Stimulated activated CD8-positive, alpha-beta memory T cell treated with anti-CD3 and anti-CD28 coated beads, Interleukin-4, amount 100 ng/mL, for 1 hour (primary cell): ENCODE results near the gene FBRSL1.

Experiments used
- DNase-seq, 2 donors: peaks; one replicate each; pipeline ENCODE4 v3.0.0-alpha.2; 2020; ENCODE audit warnings: low read depth in 2 of 2, low spot score in 1 of 2

Gene FBRSL1

DNA sequence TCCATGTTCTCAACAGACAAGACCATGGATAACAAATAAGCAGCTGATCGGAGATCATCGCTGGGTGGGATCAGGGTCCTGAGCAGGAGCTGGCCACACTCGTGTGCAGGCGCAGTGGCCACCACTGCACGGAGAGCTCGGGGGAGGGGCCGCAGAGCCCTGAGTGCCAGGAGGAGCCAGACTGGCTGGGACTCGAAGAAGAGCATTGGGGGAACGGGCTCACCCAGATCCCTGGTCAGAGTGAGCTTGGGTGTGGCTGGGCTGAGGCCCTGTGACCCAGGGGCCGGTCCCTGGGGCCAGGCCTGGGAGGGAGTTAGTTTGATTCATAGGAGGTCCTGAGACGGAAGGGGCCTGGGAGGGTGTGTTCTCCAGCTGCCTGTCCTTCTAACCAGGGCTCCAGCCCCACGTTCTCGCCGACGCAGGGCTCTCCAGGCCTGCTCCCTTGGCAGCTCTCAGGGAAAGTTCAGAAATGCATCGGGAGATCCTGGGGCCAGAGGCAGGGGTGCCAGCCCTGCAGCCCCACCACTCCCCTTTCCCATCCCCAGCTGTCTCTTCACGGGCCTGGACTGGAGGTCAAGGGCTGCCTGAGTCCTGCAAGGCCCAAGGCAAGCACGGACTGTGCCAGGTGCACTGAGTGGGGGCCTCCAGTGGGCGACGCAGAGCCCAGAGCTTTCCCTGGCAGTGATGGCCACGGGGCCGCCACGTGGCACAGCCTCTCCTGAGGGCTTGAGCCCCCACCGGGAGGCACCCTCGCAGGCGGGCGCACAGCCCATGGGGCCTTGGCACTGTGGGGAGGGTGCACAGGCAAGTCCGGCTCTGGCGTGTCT lies 48.1 kb downstream of the FBRSL1 start:
- DNase-seq, result no peak

DNA sequence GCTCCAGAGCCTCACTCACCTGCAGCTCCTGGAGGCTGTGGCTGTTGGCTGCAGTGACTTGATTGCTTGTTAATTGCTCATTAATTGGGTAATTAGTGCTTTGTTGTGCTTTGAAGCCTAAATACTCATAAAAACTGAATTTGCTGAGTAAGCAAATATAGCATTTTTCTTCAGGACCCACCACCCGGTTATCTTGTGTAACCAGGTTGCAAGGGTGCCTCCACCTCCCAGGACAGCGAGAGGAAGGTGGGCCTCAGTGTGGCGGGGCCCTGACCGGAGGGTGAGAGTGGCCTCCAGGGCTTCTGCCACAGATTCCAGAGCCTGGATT lies 48.7 kb downstream of the FBRSL1 start:
- no peak for DNase-seq

DNA sequence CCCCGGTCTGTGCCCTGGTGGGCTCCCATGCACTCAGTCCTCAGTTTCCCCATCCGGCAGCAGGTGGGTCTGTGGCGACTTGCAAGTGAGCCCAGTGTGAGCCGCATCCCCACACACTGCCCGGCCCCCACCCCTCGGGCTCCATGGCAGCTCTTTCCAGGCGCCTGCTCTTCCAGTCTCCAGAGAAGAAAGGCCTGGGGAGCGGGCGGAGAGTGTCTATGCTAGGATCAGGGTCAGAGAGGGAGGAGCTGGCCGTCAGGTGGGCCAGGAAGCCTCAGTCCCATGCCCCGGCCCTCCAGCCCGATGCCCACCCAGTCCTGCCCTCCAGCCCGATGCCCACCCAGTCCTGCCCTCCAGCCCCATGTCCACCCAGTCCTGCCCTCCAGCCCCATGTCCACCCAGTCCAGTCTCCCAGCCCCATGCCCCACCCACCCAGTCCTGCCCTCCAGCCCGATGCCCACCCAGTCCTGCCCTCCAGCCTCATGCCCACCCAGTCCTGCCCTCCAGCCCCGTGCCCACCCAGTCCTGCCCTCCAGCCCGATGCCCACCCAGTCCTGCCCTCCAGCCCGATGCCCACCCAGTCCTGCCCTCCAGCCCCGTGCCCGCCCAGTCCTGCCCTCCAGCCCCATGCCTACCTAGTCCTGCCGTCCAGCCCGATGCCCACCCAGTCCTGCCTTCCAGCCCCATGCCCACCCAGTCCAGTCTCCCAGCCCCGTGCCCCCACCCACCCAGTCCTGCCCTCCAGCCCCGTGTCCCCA lies 49.2 kb downstream of the FBRSL1 start:
- no peak for DNase-seq

DNA sequence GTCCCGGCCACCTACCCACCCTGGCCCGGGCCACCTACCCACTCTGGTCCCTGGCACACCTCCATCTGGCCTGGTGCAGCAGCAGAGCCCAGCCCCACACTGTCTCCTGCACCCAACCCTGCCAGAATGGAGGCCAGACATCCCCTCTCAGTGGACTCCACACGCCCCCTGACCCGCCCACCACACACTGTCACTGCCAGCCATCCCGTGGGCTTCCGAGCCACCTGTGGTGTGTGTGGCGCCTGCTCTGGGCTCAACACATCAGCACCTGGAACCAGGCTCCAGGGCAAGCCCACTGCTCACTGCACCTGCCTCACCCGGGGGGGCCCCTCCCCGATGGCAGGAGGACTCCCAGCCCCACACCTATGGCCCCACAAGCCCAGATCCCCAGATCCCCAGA lies 50.5 kb downstream of the FBRSL1 start:
- no peak for DNase-seq

DNA sequence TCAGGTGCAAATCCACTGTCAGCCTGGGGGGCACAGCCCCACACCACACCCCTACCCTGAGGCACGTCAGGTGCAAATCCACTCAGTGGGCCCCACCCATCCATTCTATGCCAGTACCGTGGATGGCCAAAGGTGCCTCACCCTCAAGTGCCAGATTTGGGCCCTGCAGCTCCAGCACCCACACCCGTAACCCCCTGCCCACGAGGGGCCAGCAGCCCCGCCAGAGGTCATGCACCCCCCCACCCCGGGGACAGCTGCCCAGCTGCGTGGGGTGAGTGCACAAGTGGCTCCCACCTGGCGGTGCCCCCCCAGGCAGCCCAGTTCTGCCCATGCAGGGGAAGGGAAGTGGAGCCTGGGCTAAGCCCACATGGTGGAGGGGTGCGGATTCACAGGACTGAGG lies 51.2 kb downstream of the FBRSL1 start:
- DNase-seq, result no peak

DNA sequence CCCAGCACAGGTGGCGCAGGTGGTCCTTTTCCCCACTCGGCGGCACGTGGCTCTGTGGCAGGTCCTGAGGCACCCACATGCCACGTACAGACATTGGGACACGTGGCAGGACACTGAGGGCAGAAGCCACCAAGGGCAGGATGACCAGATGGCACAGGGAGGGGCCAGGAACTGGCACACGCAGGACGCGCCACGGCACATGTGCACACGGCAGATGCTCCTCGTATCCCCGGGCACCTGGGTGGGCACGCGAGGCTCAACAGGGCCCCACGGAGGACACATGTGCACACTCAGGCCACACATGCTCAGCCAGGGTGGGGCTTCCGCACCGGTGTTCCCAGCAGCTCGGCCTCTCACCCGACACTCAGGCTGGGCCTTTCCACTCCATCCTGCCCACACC lies 52.0 kb downstream of the FBRSL1 start:
- DNase-seq, result no peak

DNA sequence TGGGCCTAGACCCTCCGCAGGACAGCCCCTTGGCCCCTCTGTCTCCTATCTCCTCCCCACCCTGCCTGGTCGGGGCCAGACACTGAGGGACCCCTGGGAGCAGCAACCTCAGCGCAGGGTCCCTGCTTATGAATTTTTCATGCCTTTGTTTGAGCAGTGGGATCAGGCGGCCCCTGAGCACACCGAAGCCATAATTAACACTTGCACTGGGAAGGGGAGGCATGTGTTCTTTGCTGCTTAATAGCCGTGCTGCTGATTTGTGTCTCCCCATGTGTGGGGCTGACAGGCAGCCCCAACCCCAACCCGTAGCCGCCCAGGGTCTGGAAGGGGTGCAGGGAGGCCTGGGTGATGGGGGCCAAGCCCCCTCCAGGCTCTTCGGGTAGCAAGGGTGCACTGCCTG lies 52.7 kb downstream of the FBRSL1 start:
- no peak for DNase-seq

DNA sequence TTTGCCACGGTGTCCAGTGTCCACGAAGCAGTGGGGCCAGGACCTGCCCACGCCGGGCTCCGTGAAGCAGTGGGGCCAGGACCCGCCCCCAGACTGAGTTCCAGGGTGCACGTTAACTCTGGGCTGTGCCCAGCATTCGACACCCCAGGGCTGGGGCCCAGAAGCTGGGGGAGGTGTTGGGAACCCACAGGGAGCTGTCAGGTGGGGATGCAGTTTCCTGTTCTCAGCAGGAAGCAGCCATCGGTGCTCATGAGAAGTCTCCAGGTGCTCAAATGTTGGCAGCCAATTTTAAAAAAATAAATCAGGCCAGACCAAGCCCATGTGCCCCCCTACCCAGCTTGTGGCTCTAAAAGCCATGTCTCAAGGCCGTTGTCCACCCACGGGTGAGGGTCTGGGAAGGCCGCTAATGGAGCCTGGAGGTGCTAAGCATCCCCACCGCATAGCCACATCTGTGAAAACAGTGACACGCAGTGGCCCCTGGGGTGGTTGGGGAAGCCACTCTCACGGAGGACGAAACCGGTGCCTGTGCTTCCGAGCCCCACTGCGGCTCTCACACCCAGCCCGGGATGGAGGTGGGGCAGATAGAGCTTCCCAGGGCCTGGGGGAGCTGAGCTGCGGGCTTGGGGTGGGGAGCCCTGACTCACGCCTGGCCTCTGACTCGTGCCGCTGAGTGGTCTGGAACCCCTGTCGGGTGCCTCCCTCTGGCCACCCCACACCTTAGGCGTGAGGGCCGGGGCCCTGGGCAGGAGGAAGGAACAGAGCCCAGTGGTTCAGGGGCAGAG lies 53.5 kb downstream of the FBRSL1 start:
- no peak for DNase-seq

DNA sequence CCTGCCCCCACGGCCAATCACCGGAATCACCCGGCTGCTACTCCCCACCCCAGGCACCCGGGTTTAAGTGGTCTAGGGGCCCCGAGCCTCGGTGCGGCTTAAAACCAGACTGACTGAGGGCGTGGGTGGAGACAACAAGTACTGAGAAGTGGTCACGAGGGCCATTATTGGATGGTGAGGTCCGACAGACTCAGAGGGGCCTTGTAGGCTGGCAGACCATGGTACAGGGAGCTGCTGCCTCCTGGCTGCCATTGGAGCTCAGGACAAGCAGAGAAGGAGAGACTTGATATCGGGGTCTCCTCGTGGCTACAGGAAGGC lies 54.1 kb downstream of the FBRSL1 start:
- DNase-seq, result no peak

DNA sequence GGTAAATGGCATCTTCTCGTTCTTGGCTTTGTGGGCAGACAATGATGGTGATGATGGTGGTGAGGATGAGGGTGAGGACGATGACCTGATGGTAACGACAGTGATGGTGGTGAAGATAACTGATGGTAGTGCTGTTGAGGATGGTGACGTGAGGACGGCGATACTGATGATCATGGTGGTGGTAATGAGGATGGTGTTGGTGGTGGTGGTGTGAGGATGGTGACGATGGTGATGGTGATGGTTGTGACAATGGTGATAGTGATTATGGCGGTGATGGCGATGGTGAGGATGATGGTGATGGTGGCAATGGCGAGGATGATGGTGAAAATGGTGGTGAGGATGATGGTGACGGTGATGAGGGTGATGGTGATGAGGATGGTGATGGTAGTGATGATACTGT lies 54.5 kb downstream of the FBRSL1 start:
- no peak for DNase-seq

DNA sequence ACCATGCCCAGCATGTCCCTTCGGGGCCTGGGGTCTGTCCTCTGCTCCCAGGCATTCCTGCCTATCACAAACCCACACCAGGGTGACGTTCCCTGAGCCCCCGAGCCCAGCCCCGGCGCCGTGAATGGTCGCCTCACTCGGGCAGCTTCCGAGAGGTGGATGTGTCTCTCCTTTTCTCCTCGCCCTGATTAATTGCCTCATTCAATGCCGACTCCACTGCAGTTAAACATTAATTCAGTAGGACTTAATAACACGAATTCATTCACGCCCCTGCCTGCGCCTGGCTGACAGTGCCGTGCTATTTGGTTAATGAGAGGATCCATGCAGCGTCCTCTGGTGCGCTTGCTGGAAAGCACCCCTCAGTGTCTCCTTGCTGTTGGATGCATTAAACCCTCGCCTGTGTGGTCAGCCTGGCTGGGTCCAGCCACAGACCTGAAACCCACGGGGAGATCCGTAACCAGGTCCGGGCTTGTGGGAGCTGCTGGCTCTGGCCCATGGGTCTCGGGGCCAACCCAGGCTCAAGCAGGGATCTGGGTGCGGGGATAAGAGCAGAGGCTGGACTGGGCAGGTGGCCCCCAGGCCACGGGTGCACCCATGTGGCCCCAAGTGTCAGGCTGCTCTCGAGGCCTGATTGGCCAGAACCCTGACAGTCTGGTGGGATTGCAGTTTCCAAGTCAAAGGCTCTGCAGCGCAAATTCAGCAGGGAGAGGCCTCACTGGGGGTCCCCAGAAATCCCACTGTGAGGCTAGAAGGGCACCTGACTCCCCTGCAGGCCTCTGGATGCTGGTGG lies 55.4 kb downstream of the FBRSL1 start:
- DNase-seq, result no peak

DNA sequence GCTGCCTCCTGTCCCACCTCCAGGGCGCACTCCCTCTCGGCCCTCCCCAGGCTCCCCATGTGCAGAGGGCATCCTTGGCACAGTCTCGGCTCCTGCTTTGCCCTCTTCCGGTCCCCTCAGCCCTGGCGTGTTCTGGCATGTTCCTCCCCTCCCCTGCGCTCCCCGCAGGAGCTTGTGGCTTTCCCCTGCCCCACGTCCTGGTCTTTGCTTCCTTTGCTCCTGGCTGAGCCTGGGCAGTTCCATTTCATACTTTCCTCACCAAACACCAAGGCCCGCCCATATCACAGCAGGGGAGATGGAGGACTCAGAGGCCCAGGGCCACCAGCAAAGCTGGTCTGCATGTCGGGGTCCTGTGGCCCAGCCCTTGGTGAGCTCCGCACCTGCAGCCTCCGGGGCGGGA lies 56.0 kb downstream of the FBRSL1 start:
- no peak for DNase-seq

DNA sequence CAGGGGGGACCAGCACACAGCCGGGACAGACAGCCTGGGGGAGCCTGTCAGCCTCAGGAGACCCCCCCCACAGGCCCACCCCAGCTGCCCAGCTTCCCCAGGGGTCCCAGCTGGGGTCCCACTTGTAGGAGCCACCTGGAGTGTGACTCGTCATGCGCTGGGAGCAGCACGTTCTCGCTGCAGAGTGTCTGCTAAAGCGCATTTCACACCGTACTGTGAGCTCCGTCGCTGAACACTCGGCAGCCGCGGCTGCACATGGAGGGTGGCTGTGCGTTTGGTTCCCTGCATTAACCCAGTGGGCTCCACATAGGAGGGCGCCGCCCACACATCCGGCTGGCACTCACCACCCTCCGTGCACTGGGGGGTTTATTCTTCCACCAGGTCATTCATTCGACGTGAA lies 56.7 kb downstream of the FBRSL1 start:
- DNase-seq, result no peak

DNA sequence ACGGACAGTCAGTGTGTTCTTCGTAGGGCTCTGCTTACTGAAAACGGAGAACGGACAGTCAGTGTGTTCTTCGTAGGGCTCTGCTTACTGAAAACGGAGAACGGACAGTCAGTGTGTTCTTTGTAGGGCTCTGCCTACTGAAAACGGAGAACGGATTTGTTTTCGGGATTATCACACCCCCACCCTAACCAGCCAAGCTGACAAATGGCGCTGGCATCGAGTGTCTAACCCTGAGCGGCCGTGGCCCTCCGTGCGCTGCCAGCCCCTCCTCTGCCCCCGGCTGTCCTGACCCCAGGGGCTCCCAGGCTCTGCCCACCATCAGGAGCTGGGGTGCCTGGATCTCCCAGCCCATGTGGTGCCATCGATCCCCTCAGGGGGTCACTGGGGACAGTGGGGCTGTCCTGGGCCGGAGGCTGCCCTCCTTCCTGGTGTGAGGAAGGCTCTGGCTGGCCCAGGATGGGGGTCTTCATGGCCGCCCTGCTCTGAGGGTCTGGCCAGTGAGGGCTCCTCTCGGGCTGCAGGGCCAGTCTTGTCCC lies 57.3 kb downstream of the FBRSL1 start:
- DNase-seq, result no peak

DNA sequence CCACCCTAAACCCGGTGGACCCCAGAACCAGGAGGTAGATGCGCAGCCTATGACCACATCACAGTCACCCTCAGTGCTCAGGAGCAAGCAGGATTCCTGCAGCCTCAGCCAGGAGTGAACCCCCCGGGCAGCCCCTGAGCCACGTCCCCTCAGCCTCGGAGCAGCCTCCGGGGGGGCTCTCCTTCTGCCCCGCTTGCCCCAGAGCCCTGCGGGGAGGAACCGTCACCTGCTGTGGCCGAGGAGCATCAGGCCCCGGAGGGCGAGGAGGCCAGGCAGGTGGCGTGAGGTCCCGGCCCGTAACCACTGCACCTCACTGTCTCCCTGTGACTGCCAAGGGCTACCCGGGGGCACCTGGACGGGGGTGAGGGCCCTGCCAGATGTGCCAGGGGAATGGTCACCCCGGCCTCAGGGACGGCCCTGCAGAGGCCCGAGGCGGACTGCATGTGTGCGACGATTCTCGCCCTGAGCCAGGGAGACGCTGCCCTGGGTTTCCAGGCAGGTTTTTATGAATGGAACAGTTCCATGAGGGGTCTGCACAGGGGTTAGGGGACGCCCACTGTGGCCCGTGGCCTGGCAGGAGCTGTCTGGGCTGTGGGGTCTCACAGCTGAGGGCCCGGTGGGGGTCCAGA lies 58.6 kb downstream of the FBRSL1 start:
- DNase-seq, result no peak

DNA sequence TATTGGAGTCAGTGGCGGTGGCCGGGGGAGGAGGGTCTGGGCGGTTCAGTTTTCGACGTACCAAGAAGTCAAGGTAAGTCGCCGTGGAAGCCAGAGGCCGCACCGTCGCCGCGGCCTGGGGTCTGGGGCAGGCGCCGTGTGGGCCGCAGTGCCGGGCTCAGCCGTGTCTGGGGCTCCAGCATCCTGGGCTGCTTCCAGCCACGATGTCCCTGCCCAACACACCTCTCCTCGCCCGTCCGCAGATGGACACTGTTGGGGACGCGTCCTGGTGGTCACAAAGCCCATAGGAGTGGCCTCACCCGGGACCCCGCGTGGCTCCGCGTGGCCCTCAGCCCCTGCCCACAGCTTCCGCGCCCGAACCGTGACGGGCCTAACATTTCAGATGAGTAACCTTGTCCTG lies 59.1 kb downstream of the FBRSL1 start:
- no peak for DNase-seq

DNA sequence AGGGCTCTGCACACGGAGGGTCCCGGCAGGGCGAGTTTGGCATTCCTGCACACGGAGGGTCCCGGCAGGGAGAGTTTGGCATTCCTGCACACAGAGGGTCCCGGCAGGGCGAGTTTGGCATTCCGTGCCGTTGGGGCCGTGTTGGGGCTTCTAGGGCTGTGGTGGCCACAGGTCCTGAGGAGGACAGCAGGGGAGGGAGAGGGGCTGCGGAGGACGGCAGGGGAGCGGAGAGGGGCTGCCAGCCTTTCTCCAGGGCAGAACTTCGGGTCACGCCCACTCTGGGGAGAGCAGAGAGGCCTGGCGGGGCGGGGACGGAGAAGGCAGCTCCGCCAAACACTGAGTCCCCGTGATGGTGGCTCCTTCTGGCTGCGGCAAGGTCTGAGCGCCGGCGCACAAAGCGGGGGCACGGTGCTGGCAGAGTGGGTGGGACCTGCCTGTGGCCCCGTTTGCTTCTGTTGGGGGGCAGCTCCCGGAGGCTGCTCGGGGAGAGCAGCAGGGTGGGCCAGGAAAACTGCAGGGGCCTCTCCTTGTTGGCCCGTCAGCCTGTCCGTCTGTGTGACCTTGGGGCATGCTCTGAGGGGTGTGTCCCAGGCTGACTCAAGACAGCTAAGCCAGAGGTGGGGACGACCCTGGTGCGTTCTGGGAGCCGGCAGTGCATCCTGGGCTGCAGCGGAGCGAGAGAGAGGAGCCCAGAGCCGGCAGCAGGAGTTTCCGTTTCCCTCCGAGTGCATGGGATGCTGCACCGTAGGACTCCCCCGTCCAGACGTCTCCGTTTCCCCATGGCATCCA lies 60.3 kb downstream of the FBRSL1 start:
- DNase-seq, result no peak

DNA sequence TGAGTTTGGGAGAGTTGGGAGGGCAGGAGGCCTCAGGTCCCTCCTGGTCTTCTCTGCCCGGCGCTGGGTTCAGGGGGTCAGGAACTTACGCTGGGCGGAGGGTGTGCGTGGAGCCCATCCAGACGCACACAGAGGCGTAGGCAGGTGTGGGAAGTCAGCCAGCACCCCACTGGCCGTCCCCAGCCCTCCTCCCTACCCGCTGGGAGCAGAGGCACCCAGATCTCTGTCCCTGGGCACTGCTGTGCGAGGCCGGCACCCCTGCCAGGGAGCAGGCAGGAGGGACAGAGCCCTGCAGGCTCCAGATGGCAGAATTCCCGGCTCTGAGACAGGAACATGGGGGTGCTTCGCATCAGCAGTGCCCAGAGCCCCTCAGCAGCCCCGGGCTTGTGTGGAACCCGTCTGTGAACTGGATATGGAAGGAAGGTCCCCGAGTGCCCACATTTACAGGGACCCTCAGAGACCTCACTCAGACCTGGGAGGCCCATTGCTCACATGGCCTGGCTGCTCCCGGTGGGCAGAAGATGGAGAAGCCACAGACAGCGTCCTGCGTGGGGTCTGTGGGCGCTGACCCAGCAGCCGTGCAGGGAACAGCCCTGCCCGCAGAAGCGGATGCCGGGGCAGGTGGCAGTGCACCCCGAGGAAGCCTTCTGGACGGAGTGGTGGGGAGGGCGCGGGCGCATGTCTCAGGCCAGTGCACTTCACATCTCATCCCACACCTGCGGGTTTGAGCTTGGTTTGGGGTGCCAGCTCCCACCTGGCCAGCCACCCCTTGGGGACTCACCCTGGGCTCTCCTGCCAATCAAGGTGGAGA lies 61.1 kb downstream of the FBRSL1 start:
- DNase-seq, result no peak

DNA sequence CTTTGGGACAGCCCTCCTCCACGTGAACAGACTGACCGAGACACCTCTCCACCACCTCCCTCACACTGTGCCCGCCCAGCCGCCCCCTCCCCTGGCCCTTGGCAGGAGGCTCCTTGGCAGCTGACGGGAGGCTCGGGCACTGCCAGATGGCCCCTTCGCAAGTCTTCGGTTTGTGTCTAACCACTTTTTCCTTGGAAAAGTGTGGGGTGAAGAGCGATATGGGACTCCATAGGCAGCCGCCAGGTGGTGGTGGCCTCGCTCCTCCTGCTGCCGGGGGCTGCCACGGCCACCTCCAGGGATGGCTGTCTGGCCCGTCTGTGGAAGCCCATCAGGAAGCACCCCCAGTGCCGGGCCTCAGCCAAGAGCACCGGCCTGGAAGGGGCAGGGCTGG lies 61.7 kb downstream of the FBRSL1 start:
- DNase-seq, result no peak
